ENCODE measurements around the gene KIFC1. TPM values are rescaled to one million over a fixed set of nuclear protein-coding genes. Genes with fewer than 3 reads are reported as not detected.

The KIFC1 gene
- total and polyA plus RNA-seq, 9 of the 15 experiments (the other 6 are each of a cell fraction or from before 2014, with no cell fraction given): 1.3 to 95.2 (median 76.9) TPM

DNA sequence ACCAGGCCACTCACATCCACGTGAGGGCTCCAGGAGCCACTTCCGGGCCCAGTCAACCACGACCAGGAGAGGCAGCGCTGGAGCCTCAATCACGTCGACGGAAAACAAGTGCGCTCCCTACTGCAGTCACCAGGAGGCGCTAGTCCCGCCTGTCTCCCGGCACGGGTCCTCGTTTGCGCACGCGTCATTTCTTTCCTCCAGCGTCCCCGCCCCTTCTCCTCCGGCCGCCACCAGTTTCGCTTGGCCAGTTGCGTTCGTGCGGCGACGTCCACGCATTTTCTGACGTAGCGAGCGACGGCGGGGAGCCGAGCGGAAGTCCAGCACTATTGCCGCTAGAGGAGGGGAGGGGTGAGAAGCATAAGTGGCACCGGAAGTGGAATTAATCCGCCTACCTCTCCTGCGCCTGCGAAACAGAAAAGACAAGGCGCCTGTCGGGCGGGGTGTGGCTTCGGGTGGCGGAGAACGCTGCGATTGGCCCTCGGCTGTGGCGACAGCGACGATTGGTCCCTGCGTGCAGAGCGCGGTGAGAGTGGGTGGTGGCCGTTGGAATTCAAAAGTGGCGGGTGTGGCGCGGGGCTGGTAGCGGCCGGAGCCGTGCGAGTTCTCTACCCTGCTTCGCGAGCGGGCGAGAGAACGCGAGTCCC lies at the start of gene KIFC1 (continued):
- TF ChIP-seq NFYB (IDR thresholded peaks at IDR 0.05; ENCODE audit: extremely low read depth, insufficient read length): peak; percentile 89
- TF ChIP-seq MEIS2 (IDR thresholded peaks at IDR 0.05; ENCODE audit: partially characterized antibody): peak; percentile 83
- peak; percentile 99 for TF ChIP-seq RBFOX2 (IDR thresholded peaks at IDR 0.05; ENCODE audit: low read depth, low read length)
- TF ChIP-seq, protein P1, sequence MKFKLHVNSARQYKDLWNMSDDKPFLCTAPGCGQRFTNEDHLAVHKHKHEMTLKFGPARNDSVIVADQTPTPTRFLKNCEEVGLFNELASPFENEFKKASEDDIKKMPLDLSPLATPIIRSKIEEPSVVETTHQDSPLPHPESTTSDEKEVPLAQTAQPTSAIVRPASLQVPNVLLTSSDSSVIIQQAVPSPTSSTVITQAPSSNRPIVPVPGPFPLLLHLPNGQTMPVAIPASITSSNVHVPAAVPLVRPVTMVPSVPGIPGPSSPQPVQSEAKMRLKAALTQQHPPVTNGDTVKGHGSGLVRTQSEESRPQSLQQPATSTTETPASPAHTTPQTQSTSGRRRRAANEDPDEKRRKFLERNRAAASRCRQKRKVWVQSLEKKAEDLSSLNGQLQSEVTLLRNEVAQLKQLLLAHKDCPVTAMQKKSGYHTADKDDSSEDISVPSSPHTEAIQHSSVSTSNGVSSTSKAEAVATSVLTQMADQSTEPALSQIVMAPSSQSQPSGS (CRISPR knock-in tag; IDR thresholded peaks at IDR 0.05): no peak
- no peak for TF ChIP-seq HNRNPUL1 (IDR thresholded peaks at IDR 0.05; ENCODE audit: low read length)
- TF ChIP-seq, protein P2, sequence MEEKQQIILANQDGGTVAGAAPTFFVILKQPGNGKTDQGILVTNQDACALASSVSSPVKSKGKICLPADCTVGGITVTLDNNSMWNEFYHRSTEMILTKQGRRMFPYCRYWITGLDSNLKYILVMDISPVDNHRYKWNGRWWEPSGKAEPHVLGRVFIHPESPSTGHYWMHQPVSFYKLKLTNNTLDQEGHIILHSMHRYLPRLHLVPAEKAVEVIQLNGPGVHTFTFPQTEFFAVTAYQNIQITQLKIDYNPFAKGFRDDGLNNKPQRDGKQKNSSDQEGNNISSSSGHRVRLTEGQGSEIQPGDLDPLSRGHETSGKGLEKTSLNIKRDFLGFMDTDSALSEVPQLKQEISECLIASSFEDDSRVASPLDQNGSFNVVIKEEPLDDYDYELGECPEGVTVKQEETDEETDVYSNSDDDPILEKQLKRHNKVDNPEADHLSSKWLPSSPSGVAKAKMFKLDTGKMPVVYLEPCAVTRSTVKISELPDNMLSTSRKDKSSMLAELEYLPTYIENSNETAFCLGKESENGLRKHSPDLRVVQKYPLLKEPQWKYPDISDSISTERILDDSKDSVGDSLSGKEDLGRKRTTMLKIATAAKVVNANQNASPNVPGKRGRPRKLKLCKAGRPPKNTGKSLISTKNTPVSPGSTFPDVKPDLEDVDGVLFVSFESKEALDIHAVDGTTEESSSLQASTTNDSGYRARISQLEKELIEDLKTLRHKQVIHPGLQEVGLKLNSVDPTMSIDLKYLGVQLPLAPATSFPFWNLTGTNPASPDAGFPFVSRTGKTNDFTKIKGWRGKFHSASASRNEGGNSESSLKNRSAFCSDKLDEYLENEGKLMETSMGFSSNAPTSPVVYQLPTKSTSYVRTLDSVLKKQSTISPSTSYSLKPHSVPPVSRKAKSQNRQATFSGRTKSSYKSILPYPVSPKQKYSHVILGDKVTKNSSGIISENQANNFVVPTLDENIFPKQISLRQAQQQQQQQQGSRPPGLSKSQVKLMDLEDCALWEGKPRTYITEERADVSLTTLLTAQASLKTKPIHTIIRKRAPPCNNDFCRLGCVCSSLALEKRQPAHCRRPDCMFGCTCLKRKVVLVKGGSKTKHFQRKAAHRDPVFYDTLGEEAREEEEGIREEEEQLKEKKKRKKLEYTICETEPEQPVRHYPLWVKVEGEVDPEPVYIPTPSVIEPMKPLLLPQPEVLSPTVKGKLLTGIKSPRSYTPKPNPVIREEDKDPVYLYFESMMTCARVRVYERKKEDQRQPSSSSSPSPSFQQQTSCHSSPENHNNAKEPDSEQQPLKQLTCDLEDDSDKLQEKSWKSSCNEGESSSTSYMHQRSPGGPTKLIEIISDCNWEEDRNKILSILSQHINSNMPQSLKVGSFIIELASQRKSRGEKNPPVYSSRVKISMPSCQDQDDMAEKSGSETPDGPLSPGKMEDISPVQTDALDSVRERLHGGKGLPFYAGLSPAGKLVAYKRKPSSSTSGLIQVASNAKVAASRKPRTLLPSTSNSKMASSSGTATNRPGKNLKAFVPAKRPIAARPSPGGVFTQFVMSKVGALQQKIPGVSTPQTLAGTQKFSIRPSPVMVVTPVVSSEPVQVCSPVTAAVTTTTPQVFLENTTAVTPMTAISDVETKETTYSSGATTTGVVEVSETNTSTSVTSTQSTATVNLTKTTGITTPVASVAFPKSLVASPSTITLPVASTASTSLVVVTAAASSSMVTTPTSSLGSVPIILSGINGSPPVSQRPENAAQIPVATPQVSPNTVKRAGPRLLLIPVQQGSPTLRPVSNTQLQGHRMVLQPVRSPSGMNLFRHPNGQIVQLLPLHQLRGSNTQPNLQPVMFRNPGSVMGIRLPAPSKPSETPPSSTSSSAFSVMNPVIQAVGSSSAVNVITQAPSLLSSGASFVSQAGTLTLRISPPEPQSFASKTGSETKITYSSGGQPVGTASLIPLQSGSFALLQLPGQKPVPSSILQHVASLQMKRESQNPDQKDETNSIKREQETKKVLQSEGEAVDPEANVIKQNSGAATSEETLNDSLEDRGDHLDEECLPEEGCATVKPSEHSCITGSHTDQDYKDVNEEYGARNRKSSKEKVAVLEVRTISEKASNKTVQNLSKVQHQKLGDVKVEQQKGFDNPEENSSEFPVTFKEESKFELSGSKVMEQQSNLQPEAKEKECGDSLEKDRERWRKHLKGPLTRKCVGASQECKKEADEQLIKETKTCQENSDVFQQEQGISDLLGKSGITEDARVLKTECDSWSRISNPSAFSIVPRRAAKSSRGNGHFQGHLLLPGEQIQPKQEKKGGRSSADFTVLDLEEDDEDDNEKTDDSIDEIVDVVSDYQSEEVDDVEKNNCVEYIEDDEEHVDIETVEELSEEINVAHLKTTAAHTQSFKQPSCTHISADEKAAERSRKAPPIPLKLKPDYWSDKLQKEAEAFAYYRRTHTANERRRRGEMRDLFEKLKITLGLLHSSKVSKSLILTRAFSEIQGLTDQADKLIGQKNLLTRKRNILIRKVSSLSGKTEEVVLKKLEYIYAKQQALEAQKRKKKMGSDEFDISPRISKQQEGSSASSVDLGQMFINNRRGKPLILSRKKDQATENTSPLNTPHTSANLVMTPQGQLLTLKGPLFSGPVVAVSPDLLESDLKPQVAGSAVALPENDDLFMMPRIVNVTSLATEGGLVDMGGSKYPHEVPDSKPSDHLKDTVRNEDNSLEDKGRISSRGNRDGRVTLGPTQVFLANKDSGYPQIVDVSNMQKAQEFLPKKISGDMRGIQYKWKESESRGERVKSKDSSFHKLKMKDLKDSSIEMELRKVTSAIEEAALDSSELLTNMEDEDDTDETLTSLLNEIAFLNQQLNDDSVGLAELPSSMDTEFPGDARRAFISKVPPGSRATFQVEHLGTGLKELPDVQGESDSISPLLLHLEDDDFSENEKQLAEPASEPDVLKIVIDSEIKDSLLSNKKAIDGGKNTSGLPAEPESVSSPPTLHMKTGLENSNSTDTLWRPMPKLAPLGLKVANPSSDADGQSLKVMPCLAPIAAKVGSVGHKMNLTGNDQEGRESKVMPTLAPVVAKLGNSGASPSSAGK (IDR thresholded peaks at IDR 0.05): peak; percentile 96
- no peak; the same call in 1 of the 2 replicates for TF ChIP-seq STAT5A (IDR thresholded peaks at IDR 0.05; ENCODE audit: borderline replicate concordance, low read length)
- no peak for TF ChIP-seq ZNF274 (IDR thresholded peaks at IDR 0.05; ENCODE audit: borderline replicate concordance, low read depth, low read length)
- no peak for TF ChIP-seq ZNF586 (CRISPR knock-in tag; conservative IDR thresholded peaks at IDR 0.05)
- TF ChIP-seq CTBP1 (IDR thresholded peaks at IDR 0.05; ENCODE audit: borderline replicate concordance): peak; percentile 98
- no peak for TF ChIP-seq MCM3 (IDR thresholded peaks at IDR 0.05)
- peak; percentile 98 for TF ChIP-seq CREM (IDR thresholded peaks at IDR 0.05; ENCODE audit: low read depth)
- TF ChIP-seq ATF7 (IDR thresholded peaks at IDR 0.05): peak; percentile 96
- TF ChIP-seq, protein P3, sequence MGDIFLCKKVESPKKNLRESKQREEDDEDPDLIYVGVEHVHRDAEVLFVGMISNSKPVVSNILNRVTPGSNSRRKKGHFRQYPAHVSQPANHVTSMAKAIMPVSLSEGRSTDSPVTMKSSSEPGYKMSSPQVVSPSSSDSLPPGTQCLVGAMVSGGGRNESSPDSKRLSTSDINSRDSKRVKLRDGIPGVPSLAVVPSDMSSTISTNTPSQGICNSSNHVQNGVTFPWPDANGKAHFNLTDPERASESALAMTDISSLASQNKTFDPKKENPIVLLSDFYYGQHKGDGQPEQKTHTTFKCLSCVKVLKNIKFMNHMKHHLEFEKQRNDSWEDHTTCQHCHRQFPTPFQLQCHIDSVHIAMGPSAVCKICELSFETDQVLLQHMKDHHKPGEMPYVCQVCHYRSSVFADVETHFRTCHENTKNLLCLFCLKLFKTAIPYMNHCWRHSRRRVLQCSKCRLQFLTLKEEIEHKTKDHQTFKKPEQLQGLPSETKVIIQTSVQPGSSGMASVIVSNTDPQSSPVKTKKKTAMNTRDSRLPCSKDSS (IDR thresholded peaks at IDR 0.05; ENCODE audit: low read depth, partially characterized antibody): no peak
- peak; percentile 29; the same call in 1 of the 2 replicates for TF ChIP-seq GATAD2A (IDR thresholded peaks at IDR 0.05)
